Measurements from ENCODE around the gene COQ7. TPM values are rescaled to one million over a fixed set of nuclear protein-coding genes. Genes with fewer than 3 reads are reported as not detected.

The COQ7 gene
- total and polyA plus RNA-seq, 2 donors (not counting 1 experiment from before 2014, with no cell fraction given): 12.4 to 19.8 TPM

- no peaks in the 10 kb centered on the region for H4K20me1 ChIP-seq (ENCODE audit: control insufficient read depth, extremely low read depth, insufficient read depth, low read length)
- H3K9me3 ChIP-seq (ENCODE audit: control insufficient read depth, insufficient read depth, low read depth, low read length): no peaks in the 10 kb centered on the region
- peak overlapping the region; percentile 53 for H3K4me2 ChIP-seq (ENCODE audit: extremely low read depth, insufficient read depth, low read length)
- DNase-seq (ENCODE audit: low read depth in 2 of 2): peak; percentile 79 to 85
- peak overlapping the region; percentile 86 for H3K27ac ChIP-seq (ENCODE audit: insufficient read depth, low read length)
- no peaks in the 10 kb centered on the region for H3K27me3 ChIP-seq (ENCODE audit: control insufficient read depth, insufficient read depth, low read length)
- TF ChIP-seq EZH2 (IDR thresholded peaks at IDR 0.05; ENCODE audit: low read length, missing control alignments): no peak
- TF ChIP-seq, protein P1, sequence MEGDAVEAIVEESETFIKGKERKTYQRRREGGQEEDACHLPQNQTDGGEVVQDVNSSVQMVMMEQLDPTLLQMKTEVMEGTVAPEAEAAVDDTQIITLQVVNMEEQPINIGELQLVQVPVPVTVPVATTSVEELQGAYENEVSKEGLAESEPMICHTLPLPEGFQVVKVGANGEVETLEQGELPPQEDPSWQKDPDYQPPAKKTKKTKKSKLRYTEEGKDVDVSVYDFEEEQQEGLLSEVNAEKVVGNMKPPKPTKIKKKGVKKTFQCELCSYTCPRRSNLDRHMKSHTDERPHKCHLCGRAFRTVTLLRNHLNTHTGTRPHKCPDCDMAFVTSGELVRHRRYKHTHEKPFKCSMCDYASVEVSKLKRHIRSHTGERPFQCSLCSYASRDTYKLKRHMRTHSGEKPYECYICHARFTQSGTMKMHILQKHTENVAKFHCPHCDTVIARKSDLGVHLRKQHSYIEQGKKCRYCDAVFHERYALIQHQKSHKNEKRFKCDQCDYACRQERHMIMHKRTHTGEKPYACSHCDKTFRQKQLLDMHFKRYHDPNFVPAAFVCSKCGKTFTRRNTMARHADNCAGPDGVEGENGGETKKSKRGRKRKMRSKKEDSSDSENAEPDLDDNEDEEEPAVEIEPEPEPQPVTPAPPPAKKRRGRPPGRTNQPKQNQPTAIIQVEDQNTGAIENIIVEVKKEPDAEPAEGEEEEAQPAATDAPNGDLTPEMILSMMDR (conservative IDR thresholded peaks at IDR 0.05 in 1 of 2, IDR thresholded peaks at IDR 0.05 in 1 of 2; ENCODE audit: low read depth in 1 of 2, low read length in 2 of 2): no peak
- H3K36me3 ChIP-seq (ENCODE audit: control insufficient read depth, insufficient read depth, low read length): peaks cover 10% of the 10 kb centered on the region
- H3K9ac ChIP-seq (ENCODE audit: insufficient read depth, low read length): peak overlapping the region; percentile 23
- no peak overlapping the region for H2AFZ ChIP-seq (ENCODE audit: low read length)
- H3K4me1 ChIP-seq (ENCODE audit: control insufficient read depth, extremely low read depth, insufficient read depth, low read length): peaks cover 33% of the 10 kb centered on the region
- peaks cover 45% of the 10 kb centered on the region for H3K79me2 ChIP-seq (ENCODE audit: control insufficient read depth, insufficient read depth, low read length)
- peak overlapping the region; percentile 38 to 73 (median 57) for H3K4me3 ChIP-seq (replicated peaks in 1 of 4; ENCODE audit: control extremely low read depth in 1 of 4, insufficient read depth in 1 of 4, low read depth in 3 of 4, low read length in 4 of 4)
Measured at GRCh38 chr16:19119564-19119963, 52.1 kb downstream of the COQ7 start.

DNA sequence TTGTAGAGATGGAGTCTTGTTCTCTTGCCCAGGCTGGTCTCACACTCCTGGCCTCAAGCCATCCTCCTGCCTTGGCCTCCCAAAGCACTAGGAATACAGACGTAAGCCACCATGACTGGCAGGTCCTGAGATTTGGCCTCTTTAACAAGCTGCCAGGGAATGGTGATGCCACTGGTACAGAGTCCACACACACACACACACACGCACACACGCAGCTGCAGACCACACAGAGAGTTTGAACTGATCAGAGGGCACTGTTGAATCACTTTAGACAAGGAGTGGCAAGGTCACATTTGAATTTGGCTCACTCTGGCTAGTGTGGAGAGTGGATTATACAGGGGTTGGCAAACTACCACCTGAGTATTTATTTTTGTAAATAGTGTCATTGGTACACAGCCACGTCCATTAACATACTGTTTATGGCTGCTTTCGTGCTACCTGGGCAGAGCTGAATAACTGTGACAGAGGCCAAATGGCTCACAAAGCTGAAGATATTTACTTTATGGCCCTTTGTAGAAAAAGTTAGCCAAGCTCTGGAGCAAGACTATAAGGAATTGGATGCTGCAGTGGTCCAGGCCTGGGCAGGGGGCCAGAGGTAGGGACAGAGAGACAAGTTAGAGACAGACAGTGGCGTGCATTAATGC lies 56.2 kb downstream of the COQ7 start:
- Histone ChIP-seq H3K27me3 (ENCODE audit: control insufficient read depth, insufficient read depth, low read length) (no peaks in the 10 kb centered on the region), H3K9me3 (ENCODE audit: control insufficient read depth, insufficient read depth, low read depth, low read length) (no peaks in the 10 kb centered on the region), H3K4me1 (ENCODE audit: control insufficient read depth, extremely low read depth, insufficient read depth, low read length) (peaks cover 11% of the 10 kb centered on the region), H3K9ac (ENCODE audit: insufficient read depth, low read length) (no peak overlapping the region), H2AFZ (ENCODE audit: low read length) (no peak overlapping the region), H3K4me2 (ENCODE audit: extremely low read depth, insufficient read depth, low read length) (no peak overlapping the region), H3K27ac (ENCODE audit: insufficient read depth, low read length) (no peak overlapping the region), H3K36me3 (ENCODE audit: control insufficient read depth, insufficient read depth, low read length) (no peaks in the 10 kb centered on the region), H3K4me3 (replicated peaks in 1 of 4; ENCODE audit: control extremely low read depth in 1 of 4, insufficient read depth in 1 of 4, low read depth in 3 of 4, low read length in 4 of 4) (no peak overlapping the region), H4K20me1 (ENCODE audit: control insufficient read depth, extremely low read depth, insufficient read depth, low read length) (no peaks in the 10 kb centered on the region), H3K79me2 (ENCODE audit: control insufficient read depth, insufficient read depth, low read length) (peaks cover 14% of the 10 kb centered on the region)
- DNase-seq (ENCODE audit: low read depth in 2 of 2): no peak
- TF ChIP-seq EZH2 (IDR thresholded peaks at IDR 0.05; ENCODE audit: low read length, missing control alignments): no peak
- TF ChIP-seq, protein P1 (conservative IDR thresholded peaks at IDR 0.05 in 1 of 2, IDR thresholded peaks at IDR 0.05 in 1 of 2; ENCODE audit: low read depth in 1 of 2, low read length in 2 of 2): no peak

DNA sequence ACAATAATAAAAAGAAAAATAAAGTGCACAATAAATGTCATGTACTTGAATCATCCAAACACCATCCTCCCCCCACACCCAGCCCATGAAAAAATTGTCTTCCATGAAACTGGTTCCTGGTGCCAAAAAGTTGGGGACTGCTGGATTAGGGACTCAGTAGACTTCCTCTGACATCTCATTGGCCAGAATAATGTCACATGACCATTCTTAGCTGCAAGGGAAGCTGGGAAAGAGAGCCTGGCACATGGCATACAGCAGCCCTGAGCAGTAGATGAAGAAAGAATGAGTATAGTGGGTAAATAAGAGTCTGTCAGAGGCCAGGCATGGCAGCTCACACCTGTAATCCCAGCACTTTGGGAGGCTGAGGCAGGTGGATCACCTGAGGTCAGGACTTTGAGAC lies 58.9 kb downstream of the COQ7 start:
- no peaks in the 10 kb centered on the region for H3K36me3 ChIP-seq (ENCODE audit: control insufficient read depth, insufficient read depth, low read length)
- H3K27me3 ChIP-seq (ENCODE audit: control insufficient read depth, insufficient read depth, low read length): no peaks in the 10 kb centered on the region
- no peak overlapping the region for H3K9ac ChIP-seq (ENCODE audit: insufficient read depth, low read length)
- H3K4me1 ChIP-seq (ENCODE audit: control insufficient read depth, extremely low read depth, insufficient read depth, low read length): peaks cover 9% of the 10 kb centered on the region
- H4K20me1 ChIP-seq (ENCODE audit: control insufficient read depth, extremely low read depth, insufficient read depth, low read length): no peaks in the 10 kb centered on the region
- no peak overlapping the region for H2AFZ ChIP-seq (ENCODE audit: low read length)
- H3K9me3 ChIP-seq (ENCODE audit: control insufficient read depth, insufficient read depth, low read depth, low read length): no peaks in the 10 kb centered on the region
- H3K4me2 ChIP-seq (ENCODE audit: extremely low read depth, insufficient read depth, low read length): no peak overlapping the region
- H3K27ac ChIP-seq (ENCODE audit: insufficient read depth, low read length): no peak overlapping the region
- no peak for TF ChIP-seq EZH2 (IDR thresholded peaks at IDR 0.05; ENCODE audit: low read length, missing control alignments)
- TF ChIP-seq, protein P1 (conservative IDR thresholded peaks at IDR 0.05 in 1 of 2, IDR thresholded peaks at IDR 0.05 in 1 of 2; ENCODE audit: low read depth in 1 of 2, low read length in 2 of 2): no peak
- DNase-seq (ENCODE audit: low read depth in 2 of 2): no peak
- H3K79me2 ChIP-seq (ENCODE audit: control insufficient read depth, insufficient read depth, low read length): peaks cover 4% of the 10 kb centered on the region
- H3K4me3 ChIP-seq (replicated peaks in 1 of 4; ENCODE audit: control extremely low read depth in 1 of 4, insufficient read depth in 1 of 4, low read depth in 3 of 4, low read length in 4 of 4): no peak overlapping the region

Measured in fibroblast of lung (primary cell).